ENCODE measurements around the gene DNAH8.
A peak's percentile ranks its signal among the peaks of the same experiment; 100 is the strongest.
"Not testable (repeated sequence)": the region's sequence is repeated elsewhere in the genome, so short reads cannot be mapped to it uniquely, and the experiment has no call there.

DNAH8 gene

GRCh38 chr6:38843798-38844197 is 128.7 kb downstream of the DNAH8 start:
- no peak for DNase-seq (ENCODE audit: low spot score)

GRCh38 chr6:38845931-38846330 is 130.8 kb downstream of the DNAH8 start:
- DNase-seq (ENCODE audit: low spot score) = no peak

GRCh38 chr6:38846361-38846760 is 131.2 kb downstream of the DNAH8 start:
- DNase-seq (ENCODE audit: low spot score) = no peak

GRCh38 chr6:38846844-38847243 is 131.7 kb downstream of the DNAH8 start:
- no peak for DNase-seq (ENCODE audit: low spot score)

- DNase-seq (ENCODE audit: low spot score) = no peak
Observed at GRCh38 chr6:38847497-38847896, 132.4 kb downstream of the DNAH8 start.

GRCh38 chr6:38848760-38849159 is 133.6 kb downstream of the DNAH8 start:
- DNase-seq (ENCODE audit: low spot score) = no peak

- DNase-seq (ENCODE audit: low spot score) = no peak
Observed at GRCh38 chr6:38852215-38852614, 137.1 kb downstream of the DNAH8 start.

GRCh38 chr6:38853236-38853635 is 138.1 kb downstream of the DNAH8 start:
- DNase-seq (ENCODE audit: low spot score) = no peak

- no peak for DNase-seq (ENCODE audit: low spot score)
Observed at GRCh38 chr6:38856492-38856891, 141.4 kb downstream of the DNAH8 start.

- DNase-seq (ENCODE audit: low spot score) = no peak
Observed at GRCh38 chr6:38857815-38858214, 142.7 kb downstream of the DNAH8 start.

GRCh38 chr6:38860041-38860440 is 144.9 kb downstream of the DNAH8 start:
- no peak for DNase-seq (ENCODE audit: low spot score)

GRCh38 chr6:38861926-38862401 is 146.9 kb downstream of the DNAH8 start:
- no peak for DNase-seq (ENCODE audit: low spot score)

- no peak for DNase-seq (ENCODE audit: low spot score)
Observed at GRCh38 chr6:38865521-38866174, 150.5 kb downstream of the DNAH8 start.

GRCh38 chr6:38867726-38868125 is 152.6 kb downstream of the DNAH8 start:
- DNase-seq (ENCODE audit: low spot score) = no peak

GRCh38 chr6:38871741-38872568 is 156.8 kb downstream of the DNAH8 start:
- peak; percentile 69 for DNase-seq (ENCODE audit: low spot score)

- no peak for DNase-seq (ENCODE audit: low spot score)
Observed at GRCh38 chr6:38873001-38873400, 157.9 kb downstream of the DNAH8 start.

GRCh38 chr6:38873816-38874215 is 158.7 kb downstream of the DNAH8 start:
- not testable (repeated sequence) for DNase-seq (ENCODE audit: low spot score)

GRCh38 chr6:38876475-38876874 is 161.4 kb downstream of the DNAH8 start:
- DNase-seq (ENCODE audit: low spot score) = no peak

GRCh38 chr6:38877721-38878120 is 162.6 kb downstream of the DNAH8 start:
- DNase-seq (ENCODE audit: low spot score) = no peak

GRCh38 chr6:38882157-38882556 is 167.0 kb downstream of the DNAH8 start:
- DNase-seq (ENCODE audit: low spot score) = no peak

- DNase-seq (ENCODE audit: low spot score) = no peak
Observed at GRCh38 chr6:38897507-38897906, 182.4 kb downstream of the DNAH8 start.

- no peak for DNase-seq (ENCODE audit: low spot score)
Observed at GRCh38 chr6:38901802-38902522, 186.9 kb downstream of the DNAH8 start.

GRCh38 chr6:38906582-38906981 is 191.5 kb downstream of the DNAH8 start:
- no peak for DNase-seq (ENCODE audit: low spot score)
